GM12801 (cell line): ENCODE results near the gene NUBP1.

Experiments
- TF ChIP-seq, protein P1 (sequence below): IDR thresholded peaks from one replicate; pipeline ENCODE4 v1.5.1; 2011; ENCODE audit warnings: control low read depth; ENCODE audit not compliant: insufficient read length; ENCODE audit errors: extremely low read depth

Gene NUBP1

DNA sequence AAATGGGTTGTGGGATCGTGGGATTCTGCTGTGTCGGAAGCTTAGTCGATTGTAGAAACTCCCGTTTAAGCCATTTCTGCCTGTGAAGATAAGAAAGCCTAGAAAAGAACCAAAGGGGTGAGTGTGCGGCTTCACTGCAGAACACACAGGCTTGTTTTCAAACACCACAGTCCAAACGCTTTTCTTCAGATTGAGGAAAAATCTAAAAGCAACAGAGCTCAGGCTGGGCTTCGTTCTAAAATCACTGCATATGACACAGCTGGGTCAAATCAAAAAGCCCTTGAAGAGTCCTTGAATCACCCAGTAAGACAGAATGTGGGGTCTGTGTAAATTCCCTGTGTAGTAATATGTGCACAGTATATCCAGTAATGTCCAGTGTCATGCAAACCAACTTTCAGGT, 25.7 kb downstream of the NUBP1 start:
- TF ChIP-seq, protein P1, sequence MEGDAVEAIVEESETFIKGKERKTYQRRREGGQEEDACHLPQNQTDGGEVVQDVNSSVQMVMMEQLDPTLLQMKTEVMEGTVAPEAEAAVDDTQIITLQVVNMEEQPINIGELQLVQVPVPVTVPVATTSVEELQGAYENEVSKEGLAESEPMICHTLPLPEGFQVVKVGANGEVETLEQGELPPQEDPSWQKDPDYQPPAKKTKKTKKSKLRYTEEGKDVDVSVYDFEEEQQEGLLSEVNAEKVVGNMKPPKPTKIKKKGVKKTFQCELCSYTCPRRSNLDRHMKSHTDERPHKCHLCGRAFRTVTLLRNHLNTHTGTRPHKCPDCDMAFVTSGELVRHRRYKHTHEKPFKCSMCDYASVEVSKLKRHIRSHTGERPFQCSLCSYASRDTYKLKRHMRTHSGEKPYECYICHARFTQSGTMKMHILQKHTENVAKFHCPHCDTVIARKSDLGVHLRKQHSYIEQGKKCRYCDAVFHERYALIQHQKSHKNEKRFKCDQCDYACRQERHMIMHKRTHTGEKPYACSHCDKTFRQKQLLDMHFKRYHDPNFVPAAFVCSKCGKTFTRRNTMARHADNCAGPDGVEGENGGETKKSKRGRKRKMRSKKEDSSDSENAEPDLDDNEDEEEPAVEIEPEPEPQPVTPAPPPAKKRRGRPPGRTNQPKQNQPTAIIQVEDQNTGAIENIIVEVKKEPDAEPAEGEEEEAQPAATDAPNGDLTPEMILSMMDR: no peak

DNA sequence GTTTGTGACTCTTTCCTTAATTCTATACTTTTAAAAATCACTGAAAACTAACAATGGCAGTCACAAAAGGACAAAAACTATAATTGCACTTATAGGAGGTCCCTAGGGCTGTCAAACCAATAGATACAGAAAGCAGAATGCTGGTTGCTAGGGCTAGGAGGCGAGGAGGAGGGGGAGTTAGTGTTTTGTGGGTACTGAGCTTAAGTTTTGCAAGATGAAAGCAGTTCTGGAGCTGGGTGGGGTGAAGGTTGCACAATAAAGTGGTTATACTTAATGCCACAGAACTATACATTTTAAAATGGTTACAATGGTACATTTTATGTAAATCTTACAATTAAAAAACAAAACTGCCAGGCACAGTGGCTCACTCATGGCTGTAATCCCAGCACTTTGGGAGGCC, 27.3 kb downstream of the NUBP1 start:
- TF ChIP-seq, protein P1: no peak

GRCh38 chr16:10776280-10776679, 32.6 kb downstream of the NUBP1 start:
- TF ChIP-seq, protein P1: no peak

GRCh38 chr16:10777356-10777755, 33.7 kb downstream of the NUBP1 start:
- TF ChIP-seq, protein P1: no peak

GRCh38 chr16:10780628-10781027, 37.0 kb downstream of the NUBP1 start:
- TF ChIP-seq, protein P1: no peak

- TF ChIP-seq, protein P1: no peak
Observed at GRCh38 chr16:10782628-10783027, 39.0 kb downstream of the NUBP1 start.

DNA sequence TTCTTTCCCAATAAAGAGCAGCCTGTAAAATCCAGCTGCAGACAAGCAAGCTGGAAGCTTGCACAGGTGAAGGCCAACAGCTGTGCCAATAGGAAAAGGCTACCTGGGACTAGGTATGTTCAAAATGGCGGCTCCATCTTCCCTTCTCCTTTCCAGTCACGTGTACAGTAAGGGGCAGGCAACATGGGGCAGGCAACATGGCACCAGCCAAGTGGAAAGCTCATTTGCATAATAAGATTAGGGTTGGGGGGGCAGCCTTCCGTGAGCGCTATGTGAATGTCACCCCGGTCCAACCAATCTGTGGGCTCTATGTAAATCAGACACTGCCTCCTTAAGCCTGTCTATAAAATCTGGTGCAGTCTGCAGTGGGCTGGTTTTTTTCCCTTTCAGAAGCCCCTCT, 43.7 kb downstream of the NUBP1 start:
- TF ChIP-seq, protein P1: no peak

DNA sequence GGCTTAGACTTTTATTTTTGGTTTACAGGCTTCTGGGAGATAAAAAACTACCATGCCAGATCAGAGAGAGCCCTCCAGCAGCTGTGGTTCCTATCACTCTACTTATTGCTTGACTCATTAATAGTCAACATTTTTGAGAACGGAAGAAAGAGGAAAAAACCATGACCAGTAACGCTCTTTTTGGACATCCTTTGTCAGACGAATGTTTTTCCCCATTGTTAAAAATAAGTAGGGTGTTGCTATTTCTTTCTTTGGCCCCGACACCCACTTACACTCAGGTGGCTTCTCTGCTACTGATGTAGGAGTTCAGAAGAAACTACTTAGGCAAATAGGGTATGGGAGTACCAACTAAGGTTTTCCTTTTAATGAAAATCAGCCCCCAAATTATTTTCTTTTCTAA, 47.4 kb downstream of the NUBP1 start:
- TF ChIP-seq, protein P1: no peak
